ENCODE results near the gene ADRB2.

ADRB2 gene

DNA sequence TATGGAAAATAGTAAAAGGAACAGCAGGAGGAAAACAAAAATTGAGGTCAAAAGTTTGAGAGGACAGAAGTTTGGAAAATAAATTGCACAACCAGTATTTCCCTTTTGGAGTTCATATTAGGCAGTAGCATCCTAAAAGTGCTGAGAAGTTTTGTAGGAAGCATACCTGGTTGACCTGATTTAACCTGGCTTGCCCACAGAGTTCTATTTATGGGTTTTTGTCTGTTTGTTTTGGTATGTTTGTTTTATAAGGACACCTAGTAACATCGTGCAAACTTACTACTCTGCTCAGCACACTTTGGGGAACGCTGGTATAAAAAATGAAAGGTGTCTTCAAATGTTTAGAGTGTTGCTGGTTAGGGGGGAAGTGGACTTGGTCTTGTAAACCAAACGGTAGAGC, 15.1 kb downstream of the ADRB2 start:
- no peak for TF ChIP-seq EZH2phosphoT487 (conservative IDR thresholded peaks at IDR 0.05; ENCODE audit: low read length)
- TF ChIP-seq, protein P1, sequence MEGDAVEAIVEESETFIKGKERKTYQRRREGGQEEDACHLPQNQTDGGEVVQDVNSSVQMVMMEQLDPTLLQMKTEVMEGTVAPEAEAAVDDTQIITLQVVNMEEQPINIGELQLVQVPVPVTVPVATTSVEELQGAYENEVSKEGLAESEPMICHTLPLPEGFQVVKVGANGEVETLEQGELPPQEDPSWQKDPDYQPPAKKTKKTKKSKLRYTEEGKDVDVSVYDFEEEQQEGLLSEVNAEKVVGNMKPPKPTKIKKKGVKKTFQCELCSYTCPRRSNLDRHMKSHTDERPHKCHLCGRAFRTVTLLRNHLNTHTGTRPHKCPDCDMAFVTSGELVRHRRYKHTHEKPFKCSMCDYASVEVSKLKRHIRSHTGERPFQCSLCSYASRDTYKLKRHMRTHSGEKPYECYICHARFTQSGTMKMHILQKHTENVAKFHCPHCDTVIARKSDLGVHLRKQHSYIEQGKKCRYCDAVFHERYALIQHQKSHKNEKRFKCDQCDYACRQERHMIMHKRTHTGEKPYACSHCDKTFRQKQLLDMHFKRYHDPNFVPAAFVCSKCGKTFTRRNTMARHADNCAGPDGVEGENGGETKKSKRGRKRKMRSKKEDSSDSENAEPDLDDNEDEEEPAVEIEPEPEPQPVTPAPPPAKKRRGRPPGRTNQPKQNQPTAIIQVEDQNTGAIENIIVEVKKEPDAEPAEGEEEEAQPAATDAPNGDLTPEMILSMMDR (IDR thresholded peaks at IDR 0.05; ENCODE audit: insufficient read depth, low read length, poor library complexity, severe bottlenecking): no peak
- Histone ChIP-seq H3K9ac (ENCODE audit: low read length) (no peak overlapping the region), H3K27ac (ENCODE audit: low read depth, low read length) (no peak overlapping the region), H2AFZ (ENCODE audit: low read depth, low read length, severe bottlenecking) (no peak overlapping the region), H3K4me2 (ENCODE audit: low read depth, low read length, poor library complexity, severe bottlenecking) (no peak overlapping the region), H3K9me2 (replicated peaks; ENCODE audit: insufficient read depth, low read length) (no peaks in the 10 kb centered on the region), H3K9me3 (ENCODE audit: insufficient read depth, low read length) (no peaks in the 10 kb centered on the region), H3F3A (ENCODE audit: insufficient read depth) (no peaks in the 10 kb centered on the region), H4K20me1 (ENCODE audit: low read depth, low read length) (no peaks in the 10 kb centered on the region), H3K4me3 (ENCODE audit: insufficient read depth, low read length, poor library complexity, severe bottlenecking) (no peak overlapping the region), H3K36me3 (ENCODE audit: low read length) (no peaks in the 10 kb centered on the region), H3K79me2 (ENCODE audit: insufficient read depth, low read length) (no peaks in the 10 kb centered on the region), H3K27me3 (ENCODE audit: low read length) (no peaks in the 10 kb centered on the region)

DNA sequence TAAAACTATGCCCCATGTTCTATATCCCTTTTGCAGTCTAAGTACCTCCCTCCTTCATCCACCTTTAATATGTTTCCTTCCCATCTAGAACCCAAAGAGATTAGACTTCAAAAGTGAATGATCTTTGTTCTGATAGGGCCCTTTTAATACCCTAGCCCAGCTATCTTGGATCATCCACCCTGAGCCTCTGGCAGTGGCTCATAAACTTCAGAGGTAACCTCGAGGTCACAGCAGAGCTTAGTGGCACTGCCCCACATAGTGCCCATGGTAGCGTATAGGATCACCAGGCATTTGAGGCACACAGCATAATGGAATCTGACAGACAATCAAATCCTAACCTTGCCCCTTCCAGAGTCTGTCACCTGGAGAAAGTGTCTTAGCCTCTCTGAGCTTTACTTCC, 15.8 kb downstream of the ADRB2 start:
- H4K20me1 ChIP-seq (ENCODE audit: low read depth, low read length): no peaks in the 10 kb centered on the region

DNA sequence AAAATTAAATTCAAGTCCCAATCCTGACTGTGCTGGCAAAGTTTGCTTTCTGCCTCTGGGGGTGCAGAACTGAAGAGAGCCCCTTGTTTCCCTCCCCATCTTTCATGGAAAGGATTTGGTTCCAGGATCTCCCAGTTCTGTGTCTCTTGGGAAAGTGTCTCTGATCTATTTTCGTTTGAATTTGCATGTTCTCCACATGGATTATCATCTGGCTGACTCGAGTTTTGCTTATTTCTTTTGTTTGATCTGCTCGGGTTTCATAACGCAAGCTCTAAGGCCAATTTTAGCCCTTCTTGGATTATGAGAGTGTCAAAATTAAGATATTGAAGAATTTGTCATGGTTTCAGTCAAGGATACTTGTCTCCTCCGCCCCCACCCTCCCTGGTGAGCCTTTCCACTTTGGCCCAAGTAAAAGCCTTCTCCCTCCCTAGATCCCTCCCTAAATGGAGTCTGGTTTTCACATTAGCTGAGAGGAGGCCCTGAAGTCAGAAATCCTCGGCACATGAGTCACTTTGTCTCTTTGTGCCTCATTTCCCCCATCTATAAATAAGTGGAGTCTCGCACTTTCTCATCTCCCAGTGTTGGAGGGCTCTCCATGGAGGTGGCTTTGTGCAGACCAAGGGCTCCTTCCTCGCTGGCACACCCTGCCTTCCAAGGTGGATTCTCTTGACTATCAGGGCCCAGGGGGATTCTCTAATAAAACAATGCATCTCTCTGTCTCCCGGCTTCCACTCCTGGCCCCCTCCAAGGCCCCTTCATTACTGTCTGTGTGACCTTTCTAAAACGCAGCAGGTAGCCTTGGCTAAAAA, 17.3 kb downstream of the ADRB2 start:
- H3K79me2 ChIP-seq (ENCODE audit: insufficient read depth, low read length): no peaks in the 10 kb centered on the region
- no peaks in the 10 kb centered on the region for H3K9me3 ChIP-seq (ENCODE audit: insufficient read depth, low read length)
- no peak overlapping the region for H3K27ac ChIP-seq (ENCODE audit: low read depth, low read length)
- H3K9ac ChIP-seq (ENCODE audit: low read length): no peak overlapping the region
- no peaks in the 10 kb centered on the region for H3F3A ChIP-seq (ENCODE audit: insufficient read depth)
- H3K4me3 ChIP-seq (ENCODE audit: insufficient read depth, low read length, poor library complexity, severe bottlenecking): no peak overlapping the region
- H3K36me3 ChIP-seq (ENCODE audit: low read length): no peaks in the 10 kb centered on the region
- TF ChIP-seq, protein P1 (IDR thresholded peaks at IDR 0.05; ENCODE audit: insufficient read depth, low read length, poor library complexity, severe bottlenecking): no peak
- no peak for TF ChIP-seq EZH2phosphoT487 (conservative IDR thresholded peaks at IDR 0.05; ENCODE audit: low read length)
- no peaks in the 10 kb centered on the region for H3K9me2 ChIP-seq (replicated peaks; ENCODE audit: insufficient read depth, low read length)
- H3K4me2 ChIP-seq (ENCODE audit: low read depth, low read length, poor library complexity, severe bottlenecking): no peak overlapping the region
- H4K20me1 ChIP-seq (ENCODE audit: low read depth, low read length): no peaks in the 10 kb centered on the region
- H3K27me3 ChIP-seq (ENCODE audit: low read length): no peaks in the 10 kb centered on the region
- H2AFZ ChIP-seq (ENCODE audit: low read depth, low read length, severe bottlenecking): no peak overlapping the region

More for the DNA sequence above, 15.8 kb downstream of the ADRB2 start:
- no peak overlapping the region for H2AFZ ChIP-seq (ENCODE audit: low read depth, low read length, severe bottlenecking)
- no peaks in the 10 kb centered on the region for H3K9me2 ChIP-seq (replicated peaks; ENCODE audit: insufficient read depth, low read length)
- H3K9me3 ChIP-seq (ENCODE audit: insufficient read depth, low read length): no peaks in the 10 kb centered on the region
- no peak for TF ChIP-seq EZH2phosphoT487 (conservative IDR thresholded peaks at IDR 0.05; ENCODE audit: low read length)
- TF ChIP-seq, protein P1 (IDR thresholded peaks at IDR 0.05; ENCODE audit: insufficient read depth, low read length, poor library complexity, severe bottlenecking): no peak
- H3K9ac ChIP-seq (ENCODE audit: low read length): no peak overlapping the region
- no peak overlapping the region for H3K27ac ChIP-seq (ENCODE audit: low read depth, low read length)
- no peak overlapping the region for H3K4me3 ChIP-seq (ENCODE audit: insufficient read depth, low read length, poor library complexity, severe bottlenecking)
- H3K4me2 ChIP-seq (ENCODE audit: low read depth, low read length, poor library complexity, severe bottlenecking): no peak overlapping the region
- H3K79me2 ChIP-seq (ENCODE audit: insufficient read depth, low read length): no peaks in the 10 kb centered on the region
- H3K36me3 ChIP-seq (ENCODE audit: low read length): no peaks in the 10 kb centered on the region
- H3K27me3 ChIP-seq (ENCODE audit: low read length): no peaks in the 10 kb centered on the region
- H3F3A ChIP-seq (ENCODE audit: insufficient read depth): no peaks in the 10 kb centered on the region
